Sigmoid colon (tissue), 4 donors: ENCODE data around the gene LRP1B.

Source experiments
- EP300 ChIP-seq, 4 donors: sonication (generic); formaldehyde crosslinking; IDR thresholded peaks; one replicate each; pipeline ENCODE4 v1.6.1; 2017; ENCODE audit warnings: antibody characterized with exemption in 4 of 4
- POLR2A ChIP-seq, 2 donors: fragments of 450-650 bp; IDR thresholded peaks; one replicate each; pipeline ENCODE4 v1.6.1; 2016; ENCODE audit warnings: antibody characterized with exemption in 2 of 2, mild to moderate bottlenecking in 2 of 2, moderate library complexity in 2 of 2
- POLR2AphosphoS5 ChIP-seq, 4 donors: sonication (generic); formaldehyde crosslinking; IDR thresholded peaks; one replicate each; pipeline ENCODE4 v1.6.1; 2017; ENCODE audit warnings: antibody characterized with exemption in 4 of 4
- TF ChIP-seq, protein P1 (sequence below), 4 experiments: fragments of 450-650 bp in 3 of 4; fragments of 200-600 bp in 1 of 4; IDR thresholded peaks; one replicate each; pipeline ENCODE4 v1.5.1; 2016 to 2019; ENCODE audit warnings: antibody characterized with exemption in 4 of 4, mild to moderate bottlenecking in 3 of 4, moderate library complexity in 2 of 4

DNA sequence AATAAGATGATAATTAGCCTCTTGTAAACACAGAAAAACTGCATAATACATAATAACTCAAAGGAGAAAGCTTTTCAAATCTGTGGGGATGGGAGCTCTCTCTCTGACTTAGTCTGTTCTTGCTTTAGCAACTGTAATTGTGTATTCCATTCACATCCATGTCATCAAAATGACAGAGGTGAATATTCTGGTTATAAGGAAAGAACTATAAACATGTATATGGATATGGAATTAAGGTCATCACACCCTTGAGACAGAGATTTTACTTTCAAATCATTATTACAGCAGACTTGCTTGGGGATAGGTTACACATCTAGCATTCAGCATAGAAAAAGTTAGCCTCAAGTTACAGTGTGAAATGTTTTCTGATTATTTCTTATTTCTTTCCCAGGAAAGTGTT is 497.7 kb downstream of the LRP1B start:
- no peak for TF ChIP-seq POLR2AphosphoS5 (IDR thresholded peaks at IDR 0.05)
- TF ChIP-seq, protein P1, sequence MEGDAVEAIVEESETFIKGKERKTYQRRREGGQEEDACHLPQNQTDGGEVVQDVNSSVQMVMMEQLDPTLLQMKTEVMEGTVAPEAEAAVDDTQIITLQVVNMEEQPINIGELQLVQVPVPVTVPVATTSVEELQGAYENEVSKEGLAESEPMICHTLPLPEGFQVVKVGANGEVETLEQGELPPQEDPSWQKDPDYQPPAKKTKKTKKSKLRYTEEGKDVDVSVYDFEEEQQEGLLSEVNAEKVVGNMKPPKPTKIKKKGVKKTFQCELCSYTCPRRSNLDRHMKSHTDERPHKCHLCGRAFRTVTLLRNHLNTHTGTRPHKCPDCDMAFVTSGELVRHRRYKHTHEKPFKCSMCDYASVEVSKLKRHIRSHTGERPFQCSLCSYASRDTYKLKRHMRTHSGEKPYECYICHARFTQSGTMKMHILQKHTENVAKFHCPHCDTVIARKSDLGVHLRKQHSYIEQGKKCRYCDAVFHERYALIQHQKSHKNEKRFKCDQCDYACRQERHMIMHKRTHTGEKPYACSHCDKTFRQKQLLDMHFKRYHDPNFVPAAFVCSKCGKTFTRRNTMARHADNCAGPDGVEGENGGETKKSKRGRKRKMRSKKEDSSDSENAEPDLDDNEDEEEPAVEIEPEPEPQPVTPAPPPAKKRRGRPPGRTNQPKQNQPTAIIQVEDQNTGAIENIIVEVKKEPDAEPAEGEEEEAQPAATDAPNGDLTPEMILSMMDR (IDR thresholded peaks at IDR 0.05): no peak
- no peak for TF ChIP-seq EP300 (IDR thresholded peaks at IDR 0.05)
- no peak for TF ChIP-seq POLR2A (IDR thresholded peaks at IDR 0.05)
